WTC11 (cell line): ENCODE data around the gene NKAIN2. TPM values are rescaled to one million over a fixed set of nuclear protein-coding genes. Genes with fewer than 3 reads are reported as not detected.

Experiments
- ATAC-seq: fragments of 200-7000 bp; cut with Tn5 transposase; 2 replicates; pipeline ENCODE4 v1.10.0; 2021; ENCODE audit warnings: mild to moderate bottlenecking, moderate library complexity
- CTCF ChIA-PET: fragments of 300-600 bp; sonication (Branson Sonifier 250); formaldehyde crosslinking; loops from one replicate; lab custom pipeline; 2021; ENCODE audit warnings: antibody characterized with exemption; lab: Charles Lee
- POLR2A ChIA-PET: fragments of 350-600 bp; sonication (Branson Sonifier 250); formaldehyde crosslinking; loops from one replicate; lab custom pipeline; 2021; ENCODE audit warnings: antibody characterized with exemption; lab: Charles Lee
- DNase-seq: peaks from one replicate; pipeline ENCODE4 v3.0.0; 2021; ENCODE audit warnings: low spot score
- H3K27ac Mint-ChIP-seq: 2 replicates; pipeline ENCODE4 v1.8.0; 2021; ENCODE audit warnings: mixed read lengths
- H3K27me3 Mint-ChIP-seq: 2 replicates; pipeline ENCODE4 v1.8.0; 2021; ENCODE audit warnings: low read depth, mild to moderate bottlenecking, moderate library complexity, mixed read lengths
- H3K36me3 Mint-ChIP-seq: 2 replicates; pipeline ENCODE4 v1.8.0; 2021; ENCODE audit warnings: mixed read lengths
- H3K4me1 Mint-ChIP-seq: 2 replicates; pipeline ENCODE4 v1.8.0; 2022; ENCODE audit warnings: mixed read lengths
- H3K4me3 Mint-ChIP-seq: 2 replicates; pipeline ENCODE4 v1.8.0; 2021; ENCODE audit warnings: mild to moderate bottlenecking, moderate library complexity, mixed read lengths
- H3K9me3 Mint-ChIP-seq: 2 replicates; pipeline ENCODE4 v1.8.0; 2021; ENCODE audit warnings: mixed read lengths
- CREM ChIP-seq: sonication (generic); formaldehyde crosslinking; IDR thresholded peaks from 2 replicates; pipeline ENCODE4 v1.8.1; 2022; ENCODE audit warnings: mild to moderate bottlenecking, missing genetic modification reagents, moderate library complexity
- ELF4 ChIP-seq: sonication (generic); formaldehyde crosslinking; IDR thresholded peaks from 2 replicates; pipeline ENCODE4 v1.8.1; 2022; ENCODE audit warnings: low read depth, mild to moderate bottlenecking, moderate library complexity, missing genetic modification reagents
- ESRRA ChIP-seq: sonication (generic); formaldehyde crosslinking; IDR thresholded peaks from 2 replicates; pipeline ENCODE4 v1.8.1; 2022; ENCODE audit warnings: mild to moderate bottlenecking, missing genetic modification reagents, borderline replicate concordance
- GTF2I ChIP-seq: fragments of 250-450 bp; sonication (Bioruptor Pico); conservative IDR thresholded peaks from 2 replicates; pipeline ENCODE4 v1.4.0; 2021; ENCODE audit warnings: mild to moderate bottlenecking
- JUN ChIP-seq: sonication (generic); formaldehyde crosslinking; IDR thresholded peaks from 2 replicates; pipeline ENCODE4 v1.8.0; 2023; ENCODE audit warnings: mild to moderate bottlenecking, missing genetic modification reagents
- MAX ChIP-seq: sonication (generic); formaldehyde crosslinking; IDR thresholded peaks from 2 replicates; pipeline ENCODE4 v1.8.0; 2022; ENCODE audit warnings: mild to moderate bottlenecking, missing genetic modification reagents
- NFE2L1 ChIP-seq: sonication (generic); formaldehyde crosslinking; IDR thresholded peaks from 2 replicates; pipeline ENCODE4 v1.8.1; 2023; ENCODE audit warnings: missing genetic modification reagents
- SMAD3 ChIP-seq: sonication (generic); formaldehyde crosslinking; IDR thresholded peaks from 2 replicates; pipeline ENCODE4 v1.8.0; 2022; ENCODE audit warnings: missing genetic modification reagents, mild to moderate bottlenecking, borderline replicate concordance
- SOX15 ChIP-seq: fragments of 250-450 bp; sonication (Bioruptor Pico); IDR thresholded peaks from 2 replicates; pipeline ENCODE4 v1.9.0; 2021; ENCODE audit warnings: mild to moderate bottlenecking
- SP1 ChIP-seq: sonication (generic); formaldehyde crosslinking; conservative IDR thresholded peaks from 2 replicates; pipeline ENCODE4 v1.8.1; 2022; ENCODE audit warnings: missing genetic modification reagents
- TCF7 ChIP-seq: sonication (generic); formaldehyde crosslinking; IDR thresholded peaks from 2 replicates; pipeline ENCODE4 v1.8.0; 2022; ENCODE audit warnings: mild to moderate bottlenecking, low read depth, missing genetic modification reagents, moderate library complexity
- ZBTB21 ChIP-seq: sonication (generic); formaldehyde crosslinking; IDR thresholded peaks from 2 replicates; pipeline ENCODE4 v1.8.1; 2023; ENCODE audit warnings: mild to moderate bottlenecking, missing genetic modification reagents, borderline replicate concordance
- ZNF423 ChIP-seq: fragments of 250-450 bp; sonication (Bioruptor Pico); IDR thresholded peaks from 2 replicates; pipeline ENCODE4 v2.1.2; 2022; ENCODE audit warnings: mild to moderate bottlenecking, moderate library complexity
- ZNF512 ChIP-seq: sonication (generic); formaldehyde crosslinking; IDR thresholded peaks from 2 replicates; pipeline ENCODE4 v1.8.1; 2022; ENCODE audit warnings: missing genetic modification reagents, borderline replicate concordance
- total RNA-seq: library from RNA; stranded (reverse); gene quantifications from 3 replicates; pipeline ENCODE4 v1.2.3, GENCODE V29; 2021
- TF ChIP-seq, protein P1 (sequence below): sonication (generic); formaldehyde crosslinking; IDR thresholded peaks from 2 replicates; pipeline ENCODE4 v1.8.0; 2022; ENCODE audit warnings: mild to moderate bottlenecking, missing genetic modification reagents
- TF ChIP-seq, protein P2 (sequence below): sonication (generic); formaldehyde crosslinking; IDR thresholded peaks from 2 replicates; pipeline ENCODE4 v1.8.0; 2023; ENCODE audit warnings: missing genetic modification reagents, mild to moderate bottlenecking, borderline replicate concordance
- TF ChIP-seq, protein P3 (sequence below): fragments of 250-450 bp; sonication (Bioruptor Pico); IDR thresholded peaks from 2 replicates; pipeline ENCODE4 v2.1.2; 2022; ENCODE audit warnings: mild to moderate bottlenecking, moderate library complexity
- TF ChIP-seq, protein P4 (sequence below): fragments of 250-450 bp; sonication (Bioruptor Pico); IDR thresholded peaks from 2 replicates; pipeline ENCODE4 v1.9.0; 2021; ENCODE audit warnings: mild to moderate bottlenecking
- TF ChIP-seq, protein P5 (sequence below): sonication (generic); formaldehyde crosslinking; IDR thresholded peaks from 2 replicates; pipeline ENCODE4 v1.8.0; 2022; ENCODE audit warnings: mild to moderate bottlenecking, missing genetic modification reagents
- TF ChIP-seq, protein P6 (sequence below): sonication (generic); formaldehyde crosslinking; IDR thresholded peaks from 2 replicates; pipeline ENCODE4 v1.8.0; 2023; ENCODE audit warnings: missing genetic modification reagents
- TF ChIP-seq, protein P7 (sequence below): sonication (generic); formaldehyde crosslinking; IDR thresholded peaks from 2 replicates; pipeline ENCODE4 v1.8.1; 2023; ENCODE audit warnings: mild to moderate bottlenecking, missing genetic modification reagents, moderate library complexity

The NKAIN2 gene
- total RNA-seq, 1 experiment from 2014 or later: 0.33 TPM

- TF ChIP-seq, protein P1, sequence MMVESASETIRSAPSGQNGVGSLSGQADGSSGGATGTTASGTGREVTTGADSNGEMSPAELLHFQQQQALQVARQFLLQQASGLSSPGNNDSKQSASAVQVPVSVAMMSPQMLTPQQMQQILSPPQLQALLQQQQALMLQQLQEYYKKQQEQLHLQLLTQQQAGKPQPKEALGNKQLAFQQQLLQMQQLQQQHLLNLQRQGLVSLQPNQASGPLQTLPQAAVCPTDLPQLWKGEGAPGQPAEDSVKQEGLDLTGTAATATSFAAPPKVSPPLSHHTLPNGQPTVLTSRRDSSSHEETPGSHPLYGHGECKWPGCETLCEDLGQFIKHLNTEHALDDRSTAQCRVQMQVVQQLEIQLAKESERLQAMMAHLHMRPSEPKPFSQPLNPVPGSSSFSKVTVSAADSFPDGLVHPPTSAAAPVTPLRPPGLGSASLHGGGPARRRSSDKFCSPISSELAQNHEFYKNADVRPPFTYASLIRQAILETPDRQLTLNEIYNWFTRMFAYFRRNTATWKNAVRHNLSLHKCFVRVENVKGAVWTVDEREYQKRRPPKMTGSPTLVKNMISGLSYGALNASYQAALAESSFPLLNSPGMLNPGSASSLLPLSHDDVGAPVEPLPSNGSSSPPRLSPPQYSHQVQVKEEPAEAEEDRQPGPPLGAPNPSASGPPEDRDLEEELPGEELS: no peak
- TF ChIP-seq, protein P2, sequence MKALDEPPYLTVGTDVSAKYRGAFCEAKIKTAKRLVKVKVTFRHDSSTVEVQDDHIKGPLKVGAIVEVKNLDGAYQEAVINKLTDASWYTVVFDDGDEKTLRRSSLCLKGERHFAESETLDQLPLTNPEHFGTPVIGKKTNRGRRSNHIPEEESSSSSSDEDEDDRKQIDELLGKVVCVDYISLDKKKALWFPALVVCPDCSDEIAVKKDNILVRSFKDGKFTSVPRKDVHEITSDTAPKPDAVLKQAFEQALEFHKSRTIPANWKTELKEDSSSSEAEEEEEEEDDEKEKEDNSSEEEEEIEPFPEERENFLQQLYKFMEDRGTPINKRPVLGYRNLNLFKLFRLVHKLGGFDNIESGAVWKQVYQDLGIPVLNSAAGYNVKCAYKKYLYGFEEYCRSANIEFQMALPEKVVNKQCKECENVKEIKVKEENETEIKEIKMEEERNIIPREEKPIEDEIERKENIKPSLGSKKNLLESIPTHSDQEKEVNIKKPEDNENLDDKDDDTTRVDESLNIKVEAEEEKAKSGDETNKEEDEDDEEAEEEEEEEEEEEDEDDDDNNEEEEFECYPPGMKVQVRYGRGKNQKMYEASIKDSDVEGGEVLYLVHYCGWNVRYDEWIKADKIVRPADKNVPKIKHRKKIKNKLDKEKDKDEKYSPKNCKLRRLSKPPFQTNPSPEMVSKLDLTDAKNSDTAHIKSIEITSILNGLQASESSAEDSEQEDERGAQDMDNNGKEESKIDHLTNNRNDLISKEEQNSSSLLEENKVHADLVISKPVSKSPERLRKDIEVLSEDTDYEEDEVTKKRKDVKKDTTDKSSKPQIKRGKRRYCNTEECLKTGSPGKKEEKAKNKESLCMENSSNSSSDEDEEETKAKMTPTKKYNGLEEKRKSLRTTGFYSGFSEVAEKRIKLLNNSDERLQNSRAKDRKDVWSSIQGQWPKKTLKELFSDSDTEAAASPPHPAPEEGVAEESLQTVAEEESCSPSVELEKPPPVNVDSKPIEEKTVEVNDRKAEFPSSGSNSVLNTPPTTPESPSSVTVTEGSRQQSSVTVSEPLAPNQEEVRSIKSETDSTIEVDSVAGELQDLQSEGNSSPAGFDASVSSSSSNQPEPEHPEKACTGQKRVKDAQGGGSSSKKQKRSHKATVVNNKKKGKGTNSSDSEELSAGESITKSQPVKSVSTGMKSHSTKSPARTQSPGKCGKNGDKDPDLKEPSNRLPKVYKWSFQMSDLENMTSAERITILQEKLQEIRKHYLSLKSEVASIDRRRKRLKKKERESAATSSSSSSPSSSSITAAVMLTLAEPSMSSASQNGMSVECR (CRISPR knock-in tag): no peak
- no peak for TF ChIP-seq ZBTB21 (CRISPR knock-in tag)
- no peak for TF ChIP-seq TCF7
- no peak for TF ChIP-seq GTF2I
- no peak for TF ChIP-seq SP1 (CRISPR knock-in tag)
- TF ChIP-seq JUN (CRISPR knock-in tag): no peak
- no peak for TF ChIP-seq SOX15 (CRISPR knock-in tag)
- TF ChIP-seq, protein P3, sequence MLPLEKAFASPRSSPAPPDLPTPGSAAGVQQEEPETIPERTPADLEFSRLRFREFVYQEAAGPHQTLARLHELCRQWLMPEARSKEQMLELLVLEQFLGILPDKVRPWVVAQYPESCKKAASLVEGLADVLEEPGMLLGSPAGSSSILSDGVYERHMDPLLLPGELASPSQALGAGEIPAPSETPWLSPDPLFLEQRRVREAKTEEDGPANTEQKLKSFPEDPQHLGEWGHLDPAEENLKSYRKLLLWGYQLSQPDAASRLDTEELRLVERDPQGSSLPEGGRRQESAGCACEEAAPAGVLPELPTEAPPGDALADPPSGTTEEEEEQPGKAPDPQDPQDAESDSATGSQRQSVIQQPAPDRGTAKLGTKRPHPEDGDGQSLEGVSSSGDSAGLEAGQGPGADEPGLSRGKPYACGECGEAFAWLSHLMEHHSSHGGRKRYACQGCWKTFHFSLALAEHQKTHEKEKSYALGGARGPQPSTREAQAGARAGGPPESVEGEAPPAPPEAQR (CRISPR knock-in tag): no peak
Observed at GRCh38 chr6:124158024-124158423, 354.4 kb downstream of the NKAIN2 start (continued).

DNA sequence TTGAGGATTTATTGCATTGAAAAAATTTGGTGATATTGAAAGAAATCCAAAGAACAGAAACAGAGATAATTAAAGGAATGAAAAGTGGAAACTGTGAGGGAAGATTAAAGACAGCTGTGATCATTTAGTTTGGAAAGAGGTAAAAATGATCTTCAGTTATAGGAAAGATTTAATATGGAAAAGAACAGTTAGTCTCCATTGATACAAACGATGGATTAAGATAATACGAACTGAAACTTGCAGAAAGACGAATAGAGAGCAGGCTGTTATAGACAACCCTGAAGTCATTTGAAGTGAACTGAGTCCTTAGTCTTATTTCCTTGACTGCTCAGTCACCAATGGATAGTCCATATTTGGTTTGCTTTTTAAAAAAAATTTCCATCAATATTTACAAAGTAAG lies 360.0 kb downstream of the NKAIN2 start:
- H3K9me3 Mint-ChIP-seq: no peaks in the 10 kb centered on the region
- H3K36me3 Mint-ChIP-seq: no peaks in the 10 kb centered on the region
- DNase-seq (no peak), ATAC-seq (no peak)
- no peak overlapping the region for H3K27ac Mint-ChIP-seq
- H3K4me3 Mint-ChIP-seq: no peak overlapping the region
- no peaks in the 10 kb centered on the region for H3K27me3 Mint-ChIP-seq
- ChIA-PET POLR2A (no interaction called here), CTCF (no interaction called here)
- no peaks in the 10 kb centered on the region for H3K4me1 Mint-ChIP-seq
- TF ChIP-seq TCF7: no peak
- TF ChIP-seq ZNF512: no peak
- no peak for TF ChIP-seq CREM
- TF ChIP-seq, protein P4, sequence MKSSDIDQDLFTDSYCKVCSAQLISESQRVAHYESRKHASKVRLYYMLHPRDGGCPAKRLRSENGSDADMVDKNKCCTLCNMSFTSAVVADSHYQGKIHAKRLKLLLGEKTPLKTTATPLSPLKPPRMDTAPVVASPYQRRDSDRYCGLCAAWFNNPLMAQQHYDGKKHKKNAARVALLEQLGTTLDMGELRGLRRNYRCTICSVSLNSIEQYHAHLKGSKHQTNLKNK: no peak
- TF ChIP-seq SMAD3 (CRISPR knock-in tag): no peak
- TF ChIP-seq, protein P5, sequence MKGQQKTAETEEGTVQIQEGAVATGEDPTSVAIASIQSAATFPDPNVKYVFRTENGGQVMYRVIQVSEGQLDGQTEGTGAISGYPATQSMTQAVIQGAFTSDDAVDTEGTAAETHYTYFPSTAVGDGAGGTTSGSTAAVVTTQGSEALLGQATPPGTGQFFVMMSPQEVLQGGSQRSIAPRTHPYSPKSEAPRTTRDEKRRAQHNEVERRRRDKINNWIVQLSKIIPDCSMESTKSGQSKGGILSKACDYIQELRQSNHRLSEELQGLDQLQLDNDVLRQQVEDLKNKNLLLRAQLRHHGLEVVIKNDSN: no peak
- TF ChIP-seq ZNF423 (CRISPR knock-in tag): no peak
- no peak for TF ChIP-seq ELF4 (CRISPR knock-in tag)
- TF ChIP-seq ESRRA (CRISPR knock-in tag): no peak
- TF ChIP-seq, protein P6, sequence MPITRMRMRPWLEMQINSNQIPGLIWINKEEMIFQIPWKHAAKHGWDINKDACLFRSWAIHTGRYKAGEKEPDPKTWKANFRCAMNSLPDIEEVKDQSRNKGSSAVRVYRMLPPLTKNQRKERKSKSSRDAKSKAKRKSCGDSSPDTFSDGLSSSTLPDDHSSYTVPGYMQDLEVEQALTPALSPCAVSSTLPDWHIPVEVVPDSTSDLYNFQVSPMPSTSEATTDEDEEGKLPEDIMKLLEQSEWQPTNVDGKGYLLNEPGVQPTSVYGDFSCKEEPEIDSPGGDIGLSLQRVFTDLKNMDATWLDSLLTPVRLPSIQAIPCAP (CRISPR knock-in tag): no peak
- no peak for TF ChIP-seq MAX (CRISPR knock-in tag)
- TF ChIP-seq, protein P7, sequence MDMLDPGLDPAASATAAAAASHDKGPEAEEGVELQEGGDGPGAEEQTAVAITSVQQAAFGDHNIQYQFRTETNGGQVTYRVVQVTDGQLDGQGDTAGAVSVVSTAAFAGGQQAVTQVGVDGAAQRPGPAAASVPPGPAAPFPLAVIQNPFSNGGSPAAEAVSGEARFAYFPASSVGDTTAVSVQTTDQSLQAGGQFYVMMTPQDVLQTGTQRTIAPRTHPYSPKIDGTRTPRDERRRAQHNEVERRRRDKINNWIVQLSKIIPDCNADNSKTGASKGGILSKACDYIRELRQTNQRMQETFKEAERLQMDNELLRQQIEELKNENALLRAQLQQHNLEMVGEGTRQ: no peak
- no peak for TF ChIP-seq NFE2L1 (CRISPR knock-in tag)
